ENCODE results near the gene DTX1. TPM values are rescaled to one million over a fixed set of nuclear protein-coding genes. Genes with fewer than 3 reads are reported as not detected.
A peak's percentile ranks its signal among the peaks of the same experiment; 100 is the strongest.

Gene DTX1
- total and polyA plus RNA-seq, 2 of the 13 experiments (the other 11 are each of a cell fraction or from before 2014, with no cell fraction given) = not detected

GRCh38 chr12:113061061-113061694 lies 4.6 kb downstream of the DTX1 start:
- H3K79me2 ChIP-seq (ENCODE audit: insufficient read depth, low read length) = no peaks in the 10 kb centered on the region
- peaks cover 0 to 16% of the 10 kb centered on the region in 2 experiments; a peak in 3 of 5 replicates for H3K27me3 ChIP-seq (ENCODE audit: control insufficient read depth in 1 of 2, insufficient read depth in 2 of 2, low read length in 2 of 2)
- H3K9ac ChIP-seq (ENCODE audit: insufficient read depth, low read depth, low read length) = no peak overlapping the region
- intact Hi-C loops (cut with micrococcal nuclease; ENCODE audit: unreplicated experiment) = no loop called here
- TF ChIP-seq ATF7 (IDR thresholded peaks at IDR 0.05) (no peak), ATF7 (CRISPR knock-in tag; IDR thresholded peaks at IDR 0.05) (no peak), ZNF629 (CRISPR knock-in tag; conservative IDR thresholded peaks at IDR 0.05) (peak; percentile 92), AKAP8 (CRISPR knock-in tag; IDR thresholded peaks at IDR 0.05) (no peak), ZFP36 (IDR thresholded peaks at IDR 0.05; ENCODE audit: borderline replicate concordance, low read depth, low read length, partially characterized antibody) (no peak)
- H3K4me3 ChIP-seq (replicated peaks in 1 of 3; ENCODE audit: insufficient read depth in 1 of 3, low read depth in 2 of 3, low read length in 3 of 3) = no peak overlapping the region
- in situ Hi-C loops (cut with HindIII; ENCODE audit: extremely low pct_ligation_motif_present, low pct_unique_long_range_greater_than_20kb) = no loop called here
- FAIRE-seq = no peak
- BruUV-seq (replicated peaks) = no TSS peak
- 17% methylated on average over 6 of the region's 10 CpGs for WGBS (ENCODE audit: low lambda C conversion rate)
- H3K4me2 ChIP-seq (ENCODE audit: low read depth, low read length) = no peak overlapping the region
- DNase-seq (ENCODE audit: low spot score) = no peak
- no peaks in the 10 kb centered on the region for H4K20me1 ChIP-seq (ENCODE audit: insufficient read depth, low read length)
- H2AFZ ChIP-seq (ENCODE audit: low read length) = no peak overlapping the region
- H3K9me3 ChIP-seq (ENCODE audit: low read length) = no peaks in the 10 kb centered on the region
- no peak for ATAC-seq
- ChIA-PET POLR2A (no interaction called here), CTCF (ENCODE audit: low intra/inter-chr PET ratio, low total read pairs) (no interaction called here)
- no peak overlapping the region for H3K27ac ChIP-seq (ENCODE audit: extremely low read length, insufficient read depth, low read length)
- peaks cover 12% of the 10 kb centered on the region for H3K4me1 ChIP-seq (ENCODE audit: insufficient read depth, low read length)
- no peaks in the 10 kb centered on the region for H3K36me3 ChIP-seq (replicated peaks in 1 of 2; ENCODE audit: control insufficient read depth in 1 of 2, insufficient read depth in 2 of 2, low read length in 2 of 2)

GRCh38 chr12:113062502-113063395 lies 6.2 kb downstream of the DTX1 start:
- Histone ChIP-seq H3K4me3 (replicated peaks in 1 of 3; ENCODE audit: insufficient read depth in 1 of 3, low read depth in 2 of 3, low read length in 3 of 3) (peak overlapping the region in 1 of 3 experiments; percentile 36; a peak in 1 of 6 replicates), H3K27ac (ENCODE audit: extremely low read length, insufficient read depth, low read length) (no peak overlapping the region), H3K36me3 (replicated peaks in 1 of 2; ENCODE audit: control insufficient read depth in 1 of 2, insufficient read depth in 2 of 2, low read length in 2 of 2) (no peaks in the 10 kb centered on the region), H3K9me3 (ENCODE audit: low read length) (no peaks in the 10 kb centered on the region), H3K79me2 (ENCODE audit: insufficient read depth, low read length) (no peaks in the 10 kb centered on the region), H3K4me1 (ENCODE audit: insufficient read depth, low read length) (peaks cover 12% of the 10 kb centered on the region), H3K4me2 (ENCODE audit: low read depth, low read length) (no peak overlapping the region), H3K9ac (ENCODE audit: insufficient read depth, low read depth, low read length) (no peak overlapping the region), H3K27me3 (ENCODE audit: control insufficient read depth in 1 of 2, insufficient read depth in 2 of 2, low read length in 2 of 2) (peaks cover 0 to 8% of the 10 kb centered on the region in 2 experiments; a peak in 1 of 5 replicates), H2AFZ (ENCODE audit: low read length) (no peak overlapping the region), H4K20me1 (ENCODE audit: insufficient read depth, low read length) (no peaks in the 10 kb centered on the region)
- 29% methylated on average over 4 of the region's 23 CpGs for WGBS (ENCODE audit: low lambda C conversion rate)
- CTCF ChIA-PET (ENCODE audit: low intra/inter-chr PET ratio, low total read pairs) = no interaction called here
- DNase-seq (ENCODE audit: low spot score) (no peak), FAIRE-seq (no peak), ATAC-seq (peak; percentile 58)
- no TSS peak for BruUV-seq (replicated peaks)
- in situ Hi-C loops (cut with HindIII; ENCODE audit: extremely low pct_ligation_motif_present, low pct_unique_long_range_greater_than_20kb) (no loop called here), intact Hi-C loops (cut with micrococcal nuclease; ENCODE audit: unreplicated experiment) (no loop called here)
- POLR2A ChIA-PET = no interaction called here
- no peak for TF ChIP-seq TEF (CRISPR knock-in tag; IDR thresholded peaks at IDR 0.05)
- TF ChIP-seq IKZF1 (IDR thresholded peaks at IDR 0.05) = no peak
- no peak for TF ChIP-seq NR0B2 (CRISPR knock-in tag; IDR thresholded peaks at IDR 0.05)
- no peak for TF ChIP-seq KLF13 (CRISPR knock-in tag; IDR thresholded peaks at IDR 0.05)
- TF ChIP-seq ZFP90 (CRISPR knock-in tag; IDR thresholded peaks at IDR 0.05; ENCODE audit: borderline replicate concordance) = no peak
- TF ChIP-seq SETDB1 (CRISPR knock-in tag; IDR thresholded peaks at IDR 0.05; ENCODE audit: borderline replicate concordance) = no peak
- TF ChIP-seq CEBPB (IDR thresholded peaks at IDR 0.05; ENCODE audit: borderline replicate concordance, low read depth, low read length) = peak; percentile 40; the same call in 1 of the 2 replicates

Measured in HepG2 (cell line).